HCT116 (cell line): Measurements from ENCODE around the gene COG2. TPM values are rescaled to one million over a fixed set of nuclear protein-coding genes. Genes with fewer than 3 reads are reported as not detected.

Source experiments
- ATAC-seq: fragments of 200-7000 bp; cut with Tn5 transposase; 2 replicates; pipeline ENCODE4 v1.9.1; 2020; ENCODE audit warnings: mild to moderate bottlenecking, moderate library complexity
- BruUV-seq: library from RNA; stranded (reverse); fragments of 400-500 nt; replicated peaks from 2 replicates; lab custom pipeline; 2021; lab: Mats Ljungman, UMichigan
- CTCF ChIA-PET: fragments of 300-600 bp; sonication (Branson Sonifier 250); formaldehyde crosslinking; loops from one replicate; lab custom pipeline; 2021; ENCODE audit warnings: antibody characterized with exemption; lab: Charles Lee
- POLR2A ChIA-PET: fragments of 300-600, 350-600 bp; sonication (Branson Sonifier 250); formaldehyde crosslinking; loops from one replicate; lab custom pipeline; 2021; ENCODE audit warnings: antibody characterized with exemption; lab: Charles Lee
- RAD21 ChIA-PET, 2 experiments: fragments of 300-600 bp; sonication (Branson Sonifier 250); formaldehyde crosslinking; loops; one replicate each; lab custom pipeline; 2023; ENCODE audit warnings: low total read pairs in 2 of 2; ENCODE audit not compliant: uncharacterized antibody in 2 of 2, unreplicated experiment in 2 of 2, low non-redundant PET in 1 of 2; lab: Charles Lee
- DNase-seq: peaks from one replicate; pipeline ENCODE4 v3.0.0-alpha.2; 2010; ENCODE audit warnings: low read depth, low spot score
- H2AFZ ChIP-seq: fragments of 200-600 bp; shearing (Covaris generic), sonication (generic); 2 replicates; pipeline ENCODE4 v1.6.1; 2017; ENCODE audit warnings: low read depth, mixed run types, mixed read lengths, antibody characterized with exemption, low read length; ENCODE audit not compliant: poor library complexity, severe bottlenecking
- H3K27ac ChIP-seq: 2 replicates; pipeline ENCODE4 v1.5.1; 2012; ENCODE audit warnings: low read depth, low read length
- H3K27me3 ChIP-seq: fragments of 200-600 bp; sonication (generic); 2 replicates; pipeline ENCODE4 v1.6.1; 2016; ENCODE audit warnings: mixed run types, low read length, mixed read lengths; ENCODE audit not compliant: insufficient read depth
- H3K36me3 ChIP-seq, 2 experiments: fragments of 200-500 bp in 1 of 2; fragments of 200-600 bp in 1 of 2; sonication (Bioruptor generic) in 1 of 2; sonication (generic) in 1 of 2; 2 replicates each; pipeline versions ENCODE4 v1.5.1 to v1.6.1; 2014 to 2016; ENCODE audit warnings: low read length in 2 of 2, inconsistent platforms in 1 of 2, mixed read lengths in 1 of 2, mixed run types in 1 of 2; ENCODE audit not compliant: insufficient read depth in 2 of 2, control insufficient read depth in 1 of 2
- H3K4me1 ChIP-seq, 2 experiments: fragments of 200-600 bp in 1 of 2; sonication (generic) in 1 of 2; 2 replicates each; pipeline versions ENCODE4 v1.5.1 to v1.6.1; 2012 to 2017; ENCODE audit warnings: low read length in 2 of 2, inconsistent platforms in 1 of 2, mild to moderate bottlenecking in 1 of 2, mixed read lengths in 1 of 2, mixed run types in 1 of 2, moderate library complexity in 1 of 2; ENCODE audit not compliant: insufficient read depth in 2 of 2, control insufficient read depth in 1 of 2
- H3K4me2 ChIP-seq: fragments of 200-600 bp; sonication (generic); 2 replicates; pipeline ENCODE4 v1.6.1; 2017; ENCODE audit warnings: mixed run types, low read length, mixed read lengths
- H3K4me3 ChIP-seq, 2 experiments: fragments of 200-600 bp in 1 of 2; sonication (generic) in 1 of 2; replicated peaks in 1 of 2; 2 replicates each; pipeline ENCODE4 v1.5.1; 2011 to 2016; ENCODE audit warnings: low read length in 2 of 2, control low read depth in 1 of 2, low read depth in 1 of 2, mild to moderate bottlenecking in 1 of 2, mixed read lengths in 1 of 2, mixed run types in 1 of 2
- H3K79me2 ChIP-seq: fragments of 200-600 bp; sonication (generic); 2 replicates; pipeline ENCODE4 v1.6.1; 2017; ENCODE audit warnings: mild to moderate bottlenecking, mixed run types, low read length, moderate library complexity, mixed read lengths; ENCODE audit not compliant: insufficient read depth
- H3K9ac ChIP-seq: fragments of 200-600 bp; sonication (generic); 2 replicates; pipeline ENCODE4 v1.6.1; 2016; ENCODE audit warnings: low read length, mixed read lengths
- H3K9me2 ChIP-seq: fragments of 200-600 bp; sonication (generic), shearing (Covaris generic); 2 replicates; pipeline ENCODE4 v1.6.1; 2017; ENCODE audit warnings: mixed run types, mild to moderate bottlenecking, moderate library complexity; ENCODE audit not compliant: insufficient read depth
- H3K9me3 ChIP-seq, 2 experiments: fragments of 200-500 bp in 1 of 2; fragments of 200-600 bp in 1 of 2; sonication (Bioruptor generic) in 1 of 2; sonication (generic) in 1 of 2; 2 replicates each; pipeline ENCODE4 v1.6.1; 2014 to 2017; ENCODE audit warnings: low read length in 2 of 2, mixed read lengths in 2 of 2, inconsistent platforms in 1 of 2, low read depth in 1 of 2, mild to moderate bottlenecking in 1 of 2, mixed run types in 1 of 2, moderate library complexity in 1 of 2; ENCODE audit not compliant: control insufficient read depth in 1 of 2, insufficient read depth in 1 of 2
- H4K20me1 ChIP-seq: fragments of 200-600 bp; sonication (generic), shearing (Covaris generic); 2 replicates; pipeline ENCODE4 v1.6.1; 2017; ENCODE audit warnings: mixed run types, mild to moderate bottlenecking, moderate library complexity; ENCODE audit not compliant: insufficient read depth
- ATF3 ChIP-seq: IDR thresholded peaks from 2 replicates; pipeline ENCODE4 v1.6.1; 2012
- CBX3 ChIP-seq: IDR thresholded peaks from 2 replicates; pipeline ENCODE4 v1.6.1; 2012; ENCODE audit warnings: low read depth
- CEBPB ChIP-seq: IDR thresholded peaks from 2 replicates; pipeline ENCODE4 v1.6.1; 2012; ENCODE audit warnings: low read depth
- EGR1 ChIP-seq: IDR thresholded peaks from 2 replicates; pipeline ENCODE4 v1.6.1; 2012; ENCODE audit warnings: low read depth
- ELF1 ChIP-seq: IDR thresholded peaks from 2 replicates; pipeline ENCODE4 v1.6.1; 2012; ENCODE audit warnings: low read depth, borderline replicate concordance
- EZH2phosphoT487 ChIP-seq: fragments of 200-600 bp; IDR thresholded peaks from 2 replicates; pipeline ENCODE4 v1.6.1; 2018; ENCODE audit warnings: antibody characterized with exemption, borderline replicate concordance
- FOSL1 ChIP-seq: IDR thresholded peaks from 2 replicates; pipeline ENCODE4 v1.6.1; 2012; ENCODE audit warnings: low read depth
- JUND ChIP-seq: IDR thresholded peaks from 2 replicates; pipeline ENCODE4 v1.6.1; 2012
- MAX ChIP-seq: IDR thresholded peaks from 2 replicates; pipeline ENCODE4 v1.6.1; 2012
- POLR2A ChIP-seq: IDR thresholded peaks from 2 replicates; pipeline ENCODE4 v1.7.0; 2011; ENCODE audit warnings: borderline replicate concordance; ENCODE audit not compliant: insufficient read depth, insufficient read length; ENCODE audit errors: extremely low read depth
- POLR2AphosphoS5 ChIP-seq: IDR thresholded peaks from 2 replicates; pipeline ENCODE4 v1.6.1; 2011; ENCODE audit warnings: mild to moderate bottlenecking, low read depth, low read length, moderate library complexity
- SRF ChIP-seq: IDR thresholded peaks from 2 replicates; pipeline ENCODE4 v1.6.1; 2012; ENCODE audit warnings: low read depth
- TCF7L2 ChIP-seq: IDR thresholded peaks from 2 replicates; pipeline ENCODE4 v1.7.0; 2011; ENCODE audit warnings: borderline replicate concordance, inconsistent platforms; ENCODE audit not compliant: insufficient read depth, insufficient read length; ENCODE audit errors: extremely low read depth
- YY1 ChIP-seq: IDR thresholded peaks from 2 replicates; pipeline ENCODE4 v1.6.1; 2011; ENCODE audit warnings: low read length, low read depth, moderate library complexity, mild to moderate bottlenecking; ENCODE audit not compliant: insufficient replicate concordance; ENCODE audit errors: extremely low read depth
- ZFX ChIP-seq: fragments of 450-650 bp; IDR thresholded peaks from 2 replicates; pipeline ENCODE4 v1.6.1; 2017
- intact Hi-C: fragments of 100-400 bp; cut with micrococcal nuclease; formaldehyde crosslinking; loops from 2 replicates; pipeline ENCODE4 v1.10.0; 2022
- total RNA-seq: library from RNA; stranded (reverse); gene quantifications from one replicate; pipeline ENCODE4 v1.2.1, GENCODE V29; 2021; ENCODE audit not compliant: unreplicated experiment

The COG2 gene
- total RNA-seq, 1 experiment from 2014 or later: 28.6 TPM

GRCh38 chr1:230598745-230599144 is 43.5 kb upstream of the COG2 start:
- BruUV-seq: no TSS peak
- H3K27ac ChIP-seq: no peak overlapping the region
- ChIA-PET POLR2A (no interaction called here), CTCF (no interaction called here), RAD21 (no interaction called here)
- no peaks in the 10 kb centered on the region for H3K4me1 ChIP-seq
- H2AFZ ChIP-seq: no peak overlapping the region
- H3K9ac ChIP-seq: no peak overlapping the region
- no peak for DNase-seq
- no peaks in the 10 kb centered on the region for H3K9me2 ChIP-seq
- H3K79me2 ChIP-seq: no peaks in the 10 kb centered on the region
- H3K27me3 ChIP-seq: peaks cover 5% of the 10 kb centered on the region; the same call in 1 of the 2 replicates
- H3K4me3 ChIP-seq: no peak overlapping the region
- TF ChIP-seq POLR2A (no peak), JUND (no peak), TCF7L2 (no peak), YY1 (no peak), CBX3 (no peak), MAX (no peak), CEBPB (no peak), POLR2AphosphoS5 (no peak), ELF1 (no peak), ZFX (no peak), EZH2phosphoT487 (no peak), FOSL1 (no peak), SRF (no peak), EGR1 (no peak), ATF3 (no peak)
- no peak for ATAC-seq
- H3K36me3 ChIP-seq: no peaks in the 10 kb centered on the region
- intact Hi-C loops: no loop called here
- H4K20me1 ChIP-seq: no peaks in the 10 kb centered on the region
- H3K4me2 ChIP-seq: no peak overlapping the region
- no peaks in the 10 kb centered on the region for H3K9me3 ChIP-seq
